Activated CD4-positive, alpha-beta memory T cell treated with anti-CD3 and anti-CD28 coated beads, Interleukin-2, amount 10 ng/mL, durations not matched to agents 7 days and 5 days (primary cell): Measurements from ENCODE around the gene EAF1. TPM values are rescaled to one million over a fixed set of nuclear protein-coding genes. Genes with fewer than 3 reads are reported as not detected.
"Not testable (repeated sequence)": the region's sequence is repeated elsewhere in the genome, so short reads cannot be mapped to it uniquely, and the experiment has no call there.

Experiments
- CTCF ChIA-PET: fragments of 350-600 bp; sonication (Branson Sonifier 250); formaldehyde crosslinking; loops from one replicate; lab custom pipeline; 2021; ENCODE audit warnings: antibody characterized with exemption, inconsistent platforms; lab: Charles Lee
- POLR2A ChIA-PET: fragments of 350-600 bp; sonication (Branson Sonifier 250); formaldehyde crosslinking; loops from one replicate; lab custom pipeline; 2021; ENCODE audit warnings: antibody characterized with exemption; lab: Charles Lee
- DNase-seq: peaks from one replicate; pipeline ENCODE4 v3.0.0-alpha.2; 2020
- H3K27ac Mint-ChIP-seq: one replicate; pipeline ENCODE4 v1.8.0; 2021; ENCODE audit warnings: mild to moderate bottlenecking, mixed read lengths
- H3K27me3 Mint-ChIP-seq: one replicate; pipeline ENCODE4 v1.8.0; 2021; ENCODE audit warnings: mixed read lengths
- H3K36me3 Mint-ChIP-seq: one replicate; pipeline ENCODE4 v1.8.0; 2021; ENCODE audit warnings: low read depth, mixed read lengths
- H3K4me1 Mint-ChIP-seq: one replicate; pipeline ENCODE4 v1.8.0; 2021; ENCODE audit warnings: mixed read lengths
- H3K4me3 Mint-ChIP-seq: one replicate; pipeline ENCODE4 v1.8.0; 2021; ENCODE audit warnings: mild to moderate bottlenecking, mixed read lengths
- H3K9me3 Mint-ChIP-seq: one replicate; pipeline ENCODE4 v1.8.0; 2021; ENCODE audit warnings: mixed read lengths
- total RNA-seq, 2 experiments: library from RNA; stranded (reverse); gene quantifications; one replicate each; pipeline ENCODE4 v1.2.3, GENCODE V29; 2021

The EAF1 gene
- 10 to 100 TPM; 31.0 to 33.0 TPM for total RNA-seq

- DNase-seq, result peak; percentile 87
- Mint-ChIP-seq H3K9me3 (no peaks in the 10 kb centered on the region), H3K4me1 (peaks cover 59% of the 10 kb centered on the region), H3K27ac (peak within 1 kb of the TSS; percentile 90), H3K27me3 (no peaks in the 10 kb centered on the region), H3K4me3 (peak within 1 kb of the TSS; percentile 94), H3K36me3 (peaks cover 70% of the 10 kb centered on the region)
- ChIA-PET CTCF (interaction anchor here (1.0 kb wide), 1 partner anchor 130 kb away, joined by 4 read pairs; no protein-coding TSS in a partner anchor), POLR2A (no interaction called here)
These were observed at the start of gene EAF1, which contains the start of gene METTL6 for GRCh38 chr3:15427182-15427880. Gene EAF1, plus strand, starts transcription at chr3:15427598. Its CDS starts 182 bp downstream, at chr3:15427780. Gene METTL6, minus strand, starts transcription at chr3:15427544. Its CDS starts 1,033 bp downstream, at chr3:15426511.

- no peak overlapping the region for H3K4me3 Mint-ChIP-seq
- no peaks in the 10 kb centered on the region for H3K27me3 Mint-ChIP-seq
- ChIA-PET POLR2A (interaction anchor here (0.6 to 1.3 kb wide), 3 partner anchors 16 to 110 kb away, joined by 3 to 4 read pairs (median 3); no protein-coding TSS in a partner anchor), CTCF (interaction anchor here (0.5 to 7.3 kb wide), 21 partner anchors 9 to 269 kb away, joined by 3 to 111 read pairs (median 3); partner anchors contain the start of genes CAPN7 and SH3BP5)
- H3K9me3 Mint-ChIP-seq, result no peaks in the 10 kb centered on the region
- H3K4me1 Mint-ChIP-seq, result peaks cover 8% of the 10 kb centered on the region
- H3K27ac Mint-ChIP-seq, result peak overlapping the region; percentile 73
- DNase-seq, result peak; percentile 97
- no peaks in the 10 kb centered on the region for H3K36me3 Mint-ChIP-seq
These were observed 49.2 kb upstream of the EAF1 start for GRCh38 chr3:15377961-15378791.

GRCh38 chr3:15380980-15381890 lies 46.2 kb upstream of the EAF1 start:
- H3K36me3 Mint-ChIP-seq, result no peaks in the 10 kb centered on the region
- no peak overlapping the region for H3K4me3 Mint-ChIP-seq
- POLR2A ChIA-PET, result no interaction called here
- peaks cover 8% of the 10 kb centered on the region for H3K4me1 Mint-ChIP-seq
- H3K9me3 Mint-ChIP-seq, result no peaks in the 10 kb centered on the region
- no peak overlapping the region for H3K27ac Mint-ChIP-seq
- DNase-seq, result no peak
- CTCF ChIA-PET, result interaction anchor here (0.6 to 7.3 kb wide), 7 partner anchors 10 to 175 kb away, joined by 3 to 111 read pairs (median 5); partner anchors contain the start of gene SH3BP5
- H3K27me3 Mint-ChIP-seq, result no peaks in the 10 kb centered on the region

GRCh38 chr3:15382405-15382923 lies 44.9 kb upstream of the EAF1 start:
- Mint-ChIP-seq H3K4me3 (no peak overlapping the region), H3K9me3 (no peaks in the 10 kb centered on the region), H3K27me3 (no peaks in the 10 kb centered on the region), H3K36me3 (no peaks in the 10 kb centered on the region), H3K4me1 (peaks cover 8% of the 10 kb centered on the region), H3K27ac (no peak overlapping the region)
- POLR2A ChIA-PET, result no interaction called here
- DNase-seq, result no peak
- CTCF ChIA-PET, result interaction anchor here (7.3 kb wide), 1 partner anchor 114 kb away, joined by 111 read pairs; no protein-coding TSS in a partner anchor

- Mint-ChIP-seq H3K27me3 (no peaks in the 10 kb centered on the region), H3K27ac (no peak overlapping the region), H3K9me3 (no peaks in the 10 kb centered on the region), H3K4me3 (no peak overlapping the region), H3K36me3 (no peaks in the 10 kb centered on the region), H3K4me1 (peaks cover 4% of the 10 kb centered on the region)
- ChIA-PET POLR2A (no interaction called here), CTCF (interaction anchor here (0.6 to 2.3 kb wide), 6 partner anchors 20 to 276 kb away, joined by 3 to 9 read pairs (median 3); no protein-coding TSS in a partner anchor)
- DNase-seq, result no peak
These were observed 42.7 kb upstream of the EAF1 start for GRCh38 chr3:15384510-15385237.

GRCh38 chr3:15385238-15385695 lies 42.1 kb upstream of the EAF1 start:
- POLR2A ChIA-PET, H3K36me3 Mint-ChIP-seq: not testable (repeated sequence)

GRCh38 chr3:15385901-15386653 lies 41.3 kb upstream of the EAF1 start:
- Mint-ChIP-seq H3K27ac (no peak overlapping the region), H3K36me3 (no peaks in the 10 kb centered on the region), H3K4me1 (peaks cover 4% of the 10 kb centered on the region), H3K27me3 (no peaks in the 10 kb centered on the region), H3K9me3 (no peaks in the 10 kb centered on the region), H3K4me3 (no peak overlapping the region)
- ChIA-PET CTCF (no interaction called here), POLR2A (no interaction called here)
- no peak for DNase-seq

More at GRCh38 chr3:15385238-15385695, 42.1 kb upstream of the EAF1 start:
- not testable (repeated sequence) for H3K9me3 Mint-ChIP-seq, H3K27me3 Mint-ChIP-seq, DNase-seq, H3K27ac Mint-ChIP-seq, H3K4me1 Mint-ChIP-seq, H3K4me3 Mint-ChIP-seq
- CTCF ChIA-PET, result interaction anchor here (0.6 to 2.3 kb wide), 3 partner anchors 118 to 277 kb away, joined by 3 to 9 read pairs (median 3); no protein-coding TSS in a partner anchor

- H3K9me3 Mint-ChIP-seq, POLR2A ChIA-PET, DNase-seq, H3K4me1 Mint-ChIP-seq, H3K36me3 Mint-ChIP-seq, H3K27ac Mint-ChIP-seq, H3K4me3 Mint-ChIP-seq, H3K27me3 Mint-ChIP-seq: not testable (repeated sequence)
- CTCF ChIA-PET, result interaction anchor here (1.1 to 1.3 kb wide), 2 partner anchors 8 to 119 kb away, joined by 3 to 4 read pairs; no protein-coding TSS in a partner anchor
These were observed 40.8 kb upstream of the EAF1 start for GRCh38 chr3:15386654-15386955.

- no peaks in the 10 kb centered on the region for H3K9me3 Mint-ChIP-seq
- H3K36me3 Mint-ChIP-seq, result no peaks in the 10 kb centered on the region
- POLR2A ChIA-PET, result no interaction called here
- no peak for DNase-seq
- no peaks in the 10 kb centered on the region for H3K27me3 Mint-ChIP-seq
- H3K27ac Mint-ChIP-seq, result no peak overlapping the region
- H3K4me3 Mint-ChIP-seq, result no peak overlapping the region
- CTCF ChIA-PET, result interaction anchor here (1.1 to 1.3 kb wide), 2 partner anchors 8 to 119 kb away, joined by 3 to 4 read pairs; no protein-coding TSS in a partner anchor
- peaks cover 4% of the 10 kb centered on the region for H3K4me1 Mint-ChIP-seq
These were observed 40.2 kb upstream of the EAF1 start for GRCh38 chr3:15387171-15387581.

- Mint-ChIP-seq H3K9me3 (no peaks in the 10 kb centered on the region), H3K36me3 (no peaks in the 10 kb centered on the region), H3K27me3 (no peaks in the 10 kb centered on the region), H3K4me3 (no peak overlapping the region), H3K4me1 (peaks cover 4% of the 10 kb centered on the region), H3K27ac (no peak overlapping the region)
- POLR2A ChIA-PET, result no interaction called here
- no peak for DNase-seq
- CTCF ChIA-PET, result interaction anchor here (1.1 to 1.3 kb wide), 3 partner anchors 9 to 120 kb away, joined by 3 to 4 read pairs (median 4); no protein-coding TSS in a partner anchor
These were observed 39.7 kb upstream of the EAF1 start for GRCh38 chr3:15387735-15388134.

GRCh38 chr3:15388335-15388734 lies 39.1 kb upstream of the EAF1 start:
- H3K4me1 Mint-ChIP-seq, H3K36me3 Mint-ChIP-seq, DNase-seq, H3K9me3 Mint-ChIP-seq, H3K4me3 Mint-ChIP-seq, H3K27me3 Mint-ChIP-seq, H3K27ac Mint-ChIP-seq: not testable (repeated sequence)
- POLR2A ChIA-PET, result interaction anchor here (0.7 to 0.8 kb wide), 2 partner anchors 9 to 57 kb away, joined by 3 read pairs; no protein-coding TSS in a partner anchor
- CTCF ChIA-PET, result interaction anchor here (0.8 to 1.3 kb wide), 3 partner anchors 9 to 120 kb away, joined by 3 to 5 read pairs (median 4); no protein-coding TSS in a partner anchor
